Keratinocyte (primary cell): ENCODE data around the gene SERPIND1. TPM values are rescaled to one million over a fixed set of nuclear protein-coding genes. Genes with fewer than 3 reads are reported as not detected.

ENCODE experiments used
- DNase-seq: peaks from one replicate; pipeline ENCODE4 v3.0.0-alpha.2; 2011; ENCODE audit warnings: low read depth, missing footprints, low spot score
- FAIRE-seq: peaks from 2 replicates; lab custom pipeline; 2011; peaks lifted over from hg19 to GRCh38; lab: Jason Lieb, UNC
- H2AFZ ChIP-seq: 2 replicates; pipeline ENCODE4 v1.6.0; 2012; ENCODE audit warnings: low read length, control low read depth, inconsistent platforms; ENCODE audit not compliant: control insufficient read depth
- H3K27ac ChIP-seq: 2 replicates; pipeline ENCODE4 v1.5.1; 2011; ENCODE audit warnings: low read length; ENCODE audit not compliant: control insufficient read depth, insufficient read depth
- H3K27me3 ChIP-seq: 3 replicates; pipeline ENCODE4 v1.6.0; 2011; ENCODE audit warnings: low read length; ENCODE audit not compliant: control insufficient read depth, insufficient read depth; ENCODE audit errors: extremely low read depth
- H3K36me3 ChIP-seq, 2 experiments: 2 replicates in 1 of 2; 3 replicates in 1 of 2; pipeline ENCODE4 v1.5.1; 2011; ENCODE audit warnings: low read length in 2 of 2, mild to moderate bottlenecking in 1 of 2; ENCODE audit not compliant: control insufficient read depth in 2 of 2, insufficient read depth in 2 of 2; ENCODE audit errors: extremely low read depth in 1 of 2
- H3K4me1 ChIP-seq: 3 replicates; pipeline ENCODE4 v1.5.1; 2011; ENCODE audit warnings: low read length; ENCODE audit not compliant: control insufficient read depth, insufficient read depth; ENCODE audit errors: extremely low read depth
- H3K4me2 ChIP-seq: 3 replicates; pipeline ENCODE4 v1.6.0; 2011; ENCODE audit warnings: low read depth, low read length; ENCODE audit not compliant: control insufficient read depth, insufficient read depth; ENCODE audit errors: extremely low read depth
- H3K4me3 ChIP-seq, 3 experiments: fragments of 200-600 bp in 1 of 3; sonication (generic) in 1 of 3; 2 replicates in 2 of 3; 3 replicates in 1 of 3; pipeline ENCODE4 v1.5.1; 2011 to 2016; ENCODE audit warnings: low read length in 3 of 3, mild to moderate bottlenecking in 3 of 3, control low read depth in 2 of 3, inconsistent platforms in 1 of 3, low read depth in 1 of 3, mixed read lengths in 1 of 3, mixed run types in 1 of 3, moderate library complexity in 1 of 3; ENCODE audit not compliant: control insufficient read depth in 2 of 3, insufficient read depth in 2 of 3; ENCODE audit errors: extremely low read depth in 1 of 3
- H3K79me2 ChIP-seq: 2 replicates; pipeline ENCODE4 v1.6.0; 2012; ENCODE audit warnings: low read length; ENCODE audit not compliant: control insufficient read depth, insufficient read depth
- H3K9ac ChIP-seq: 3 replicates; pipeline ENCODE4 v1.6.0; 2011; ENCODE audit warnings: low read length; ENCODE audit not compliant: control insufficient read depth, insufficient read depth; ENCODE audit errors: extremely low read depth
- H3K9me1 ChIP-seq: 3 replicates; pipeline ENCODE4 v1.6.0; 2011; ENCODE audit warnings: low read length; ENCODE audit not compliant: control insufficient read depth, insufficient read depth; ENCODE audit errors: extremely low read depth
- H3K9me3 ChIP-seq: 2 replicates; pipeline ENCODE4 v1.5.1; 2012; ENCODE audit warnings: low read depth, low read length; ENCODE audit not compliant: control insufficient read depth
- H4K20me1 ChIP-seq: 3 replicates; pipeline ENCODE4 v1.6.0; 2011; ENCODE audit warnings: low read length; ENCODE audit not compliant: control insufficient read depth, insufficient read depth; ENCODE audit errors: extremely low read depth
- EZH2 ChIP-seq: IDR thresholded peaks from one replicate; pipeline ENCODE4 v1.6.1; 2012; ENCODE audit warnings: inconsistent platforms, mild to moderate bottlenecking, low read length, moderate library complexity
- dilution Hi-C: fragments of 300-500 bp; cut with MboI; formaldehyde crosslinking; loops from one replicate; pipeline ENCODE4 v1.7.0; 2020; ENCODE audit warnings: low sequenced_read_pairs; ENCODE audit not compliant: extremely low pct_ligation_motif_present
- polyA minus RNA-seq, 3 experiments: library from RNA; depleted of rRNA, polyadenylated mRNA; stranded (reverse); fragments of >200 nt; gene quantifications; 1 replicate in 1 of 3; 2 replicates in 1 of 3; 3 replicates in 1 of 3; pipeline ENCODE4 v1.2.3, GENCODE V29; 2011
- polyA plus RNA-seq, 5 experiments: library from polyadenylated mRNA; depleted of rRNA in 3 of 5; stranded (reverse) in 3 of 5; stranded (forward) in 1 of 5; unstranded in 1 of 5; fragments of >200 nt; gene quantifications; 1 replicate in 1 of 5; 2 replicates in 3 of 5; 3 replicates in 1 of 5; pipeline versions ENCODE4 v1.2.1 to v1.2.3, GENCODE V29; 2011 to 2012; ENCODE audit warnings: missing spikeins in 2 of 5, low read depth in 1 of 5, low replicate concordance in 1 of 5
- TF ChIP-seq, protein P1 (sequence below), 3 experiments: IDR thresholded peaks in 1 of 3; conservative IDR thresholded peaks in 1 of 3; optimal IDR thresholded peaks in 1 of 3; 2 replicates in 2 of 3; 3 replicates in 1 of 3; pipeline versions ENCODE3 to v1.5.1; 2011; ENCODE audit warnings: low read length in 3 of 3, mild to moderate bottlenecking in 3 of 3, moderate library complexity in 2 of 3, control low read depth in 1 of 3, inconsistent platforms in 1 of 3; ENCODE audit not compliant: insufficient read depth in 2 of 3; ENCODE audit errors: extremely low read depth in 1 of 3

SERPIND1 gene, protein sequence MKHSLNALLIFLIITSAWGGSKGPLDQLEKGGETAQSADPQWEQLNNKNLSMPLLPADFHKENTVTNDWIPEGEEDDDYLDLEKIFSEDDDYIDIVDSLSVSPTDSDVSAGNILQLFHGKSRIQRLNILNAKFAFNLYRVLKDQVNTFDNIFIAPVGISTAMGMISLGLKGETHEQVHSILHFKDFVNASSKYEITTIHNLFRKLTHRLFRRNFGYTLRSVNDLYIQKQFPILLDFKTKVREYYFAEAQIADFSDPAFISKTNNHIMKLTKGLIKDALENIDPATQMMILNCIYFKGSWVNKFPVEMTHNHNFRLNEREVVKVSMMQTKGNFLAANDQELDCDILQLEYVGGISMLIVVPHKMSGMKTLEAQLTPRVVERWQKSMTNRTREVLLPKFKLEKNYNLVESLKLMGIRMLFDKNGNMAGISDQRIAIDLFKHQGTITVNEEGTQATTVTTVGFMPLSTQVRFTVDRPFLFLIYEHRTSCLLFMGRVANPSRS
- polyA plus RNA-seq (not detected in 3 replicates), polyA minus RNA-seq (not detected in 3 replicates)
- polyA plus RNA-seq (2011; ENCODE audit: low read depth) = not detected
- not detected in 2 replicates for polyA plus RNA-seq (2011; cell fraction: cytosol; rRNA removed)
- not detected in 2 replicates for polyA plus RNA-seq (2011; cell fraction: nucleus; rRNA removed)
- 0.13 TPM in 1 of 2 replicates, not detected in the other for polyA plus RNA-seq (2012; ENCODE audit: low replicate concordance)
- polyA minus RNA-seq (2011; cell fraction: cytosol; rRNA and poly(A)+ RNA removed) = not detected
- polyA minus RNA-seq (2011; cell fraction: nucleus; rRNA and poly(A)+ RNA removed) = not detected in 2 replicates

DNA sequence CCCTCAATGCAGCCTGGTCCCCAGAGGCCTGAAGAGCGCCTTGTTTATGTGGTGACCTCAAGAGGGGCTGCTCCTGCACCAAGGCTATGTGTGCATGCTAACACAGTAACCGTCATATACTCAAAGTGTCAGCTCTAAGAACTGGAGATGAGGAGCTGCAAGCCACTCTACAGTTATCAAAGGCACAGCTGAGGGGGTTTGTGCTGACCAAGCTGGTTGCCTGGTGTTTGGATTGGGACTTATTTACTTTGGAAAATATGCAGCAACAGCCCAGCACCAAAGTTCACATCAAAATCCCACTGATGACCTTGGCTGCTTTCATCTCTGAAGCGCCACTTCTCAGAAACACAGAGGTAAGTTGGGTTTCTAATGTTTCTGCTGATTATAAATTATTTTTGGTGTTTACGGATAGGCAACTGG lies at the start of gene SERPIND1:
Gene SERPIND1 (plus strand): TSS at position 321 of the 420 bp plus-strand sequence. CDS start 5,200 bp downstream, outside the sequence.
- H3K4me1 ChIP-seq = peaks cover 12% of the 10 kb centered on the region
- no peaks in the 10 kb centered on the region for H3K9me3 ChIP-seq
- H3K27me3 ChIP-seq = no peaks in the 10 kb centered on the region
- peaks cover 0 to 5% of the 10 kb centered on the region in 2 experiments for H3K36me3 ChIP-seq
- H3K27ac ChIP-seq = no peak within 1 kb of the TSS
- H4K20me1 ChIP-seq = no peaks in the 10 kb centered on the region
- dilution Hi-C loops = no loop called here
- no peaks in the 10 kb centered on the region for H3K79me2 ChIP-seq
- no peaks in the 10 kb centered on the region for H3K9me1 ChIP-seq
- H2AFZ ChIP-seq = no peak within 1 kb of the TSS
- no peak within 1 kb of the TSS for H3K9ac ChIP-seq
- FAIRE-seq = no peak
- TF ChIP-seq, protein P1, sequence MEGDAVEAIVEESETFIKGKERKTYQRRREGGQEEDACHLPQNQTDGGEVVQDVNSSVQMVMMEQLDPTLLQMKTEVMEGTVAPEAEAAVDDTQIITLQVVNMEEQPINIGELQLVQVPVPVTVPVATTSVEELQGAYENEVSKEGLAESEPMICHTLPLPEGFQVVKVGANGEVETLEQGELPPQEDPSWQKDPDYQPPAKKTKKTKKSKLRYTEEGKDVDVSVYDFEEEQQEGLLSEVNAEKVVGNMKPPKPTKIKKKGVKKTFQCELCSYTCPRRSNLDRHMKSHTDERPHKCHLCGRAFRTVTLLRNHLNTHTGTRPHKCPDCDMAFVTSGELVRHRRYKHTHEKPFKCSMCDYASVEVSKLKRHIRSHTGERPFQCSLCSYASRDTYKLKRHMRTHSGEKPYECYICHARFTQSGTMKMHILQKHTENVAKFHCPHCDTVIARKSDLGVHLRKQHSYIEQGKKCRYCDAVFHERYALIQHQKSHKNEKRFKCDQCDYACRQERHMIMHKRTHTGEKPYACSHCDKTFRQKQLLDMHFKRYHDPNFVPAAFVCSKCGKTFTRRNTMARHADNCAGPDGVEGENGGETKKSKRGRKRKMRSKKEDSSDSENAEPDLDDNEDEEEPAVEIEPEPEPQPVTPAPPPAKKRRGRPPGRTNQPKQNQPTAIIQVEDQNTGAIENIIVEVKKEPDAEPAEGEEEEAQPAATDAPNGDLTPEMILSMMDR (optimal IDR thresholded peaks at IDR 0.05 in 1 of 3, IDR thresholded peaks at IDR 0.05 in 1 of 3, conservative IDR thresholded peaks at IDR 0.05 in 1 of 3; ENCODE audit: extremely low read depth in 1 of 3, insufficient read depth in 2 of 3, low read length in 3 of 3) = no peak
- TF ChIP-seq EZH2 = no peak
- H3K4me2 ChIP-seq = no peak within 1 kb of the TSS
- no peak for DNase-seq
- H3K4me3 ChIP-seq = no peak within 1 kb of the TSS

DNA sequence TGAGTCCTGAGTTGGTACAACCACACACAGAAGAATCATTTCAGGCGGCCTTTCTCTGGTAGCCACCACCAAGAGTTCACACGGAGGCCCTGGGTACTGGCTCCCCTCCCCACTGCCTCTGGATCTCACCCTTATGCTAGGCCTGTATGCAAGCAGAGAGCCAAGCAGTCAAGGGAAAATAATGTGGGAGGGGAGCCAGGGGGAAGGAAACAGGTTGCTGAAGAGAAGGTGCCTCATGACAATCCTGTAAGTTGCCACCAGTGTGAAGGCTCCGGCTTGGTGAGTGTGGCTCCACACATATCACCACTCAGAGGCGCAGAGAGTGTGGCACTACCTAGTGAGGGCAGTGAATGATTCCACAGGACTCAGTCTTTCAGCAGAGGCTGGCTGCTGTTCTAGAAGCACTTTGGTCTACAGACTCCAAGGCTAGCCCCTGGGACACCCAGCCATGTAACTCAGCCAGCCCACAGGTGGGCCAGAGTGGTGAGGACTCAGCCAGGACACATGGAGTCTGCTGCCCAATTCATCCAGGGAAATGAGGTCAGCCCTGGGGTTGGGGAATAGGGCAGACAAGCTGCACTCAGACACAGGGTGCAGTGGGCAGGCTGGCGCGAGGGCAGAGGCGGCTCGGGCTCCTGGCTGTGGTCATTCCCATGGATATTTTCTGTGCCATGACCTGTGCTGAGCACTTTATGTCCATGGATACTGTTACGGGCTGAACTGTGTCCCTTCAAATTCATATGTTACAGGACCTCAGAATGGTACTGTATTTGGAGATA lies 49.0 kb upstream of the SERPIND1 start:
- FAIRE-seq (no peak), DNase-seq (no peak)
- no peaks in the 10 kb centered on the region for H3K4me1 ChIP-seq
- no peak overlapping the region for H3K27ac ChIP-seq
- H3K9me1 ChIP-seq = no peaks in the 10 kb centered on the region
- H3K36me3 ChIP-seq = peaks cover 14 to 16% of the 10 kb centered on the region in 2 experiments
- no peaks in the 10 kb centered on the region for H3K9me3 ChIP-seq
- H2AFZ ChIP-seq = no peak overlapping the region
- H3K9ac ChIP-seq = no peak overlapping the region
- H3K4me2 ChIP-seq = no peak overlapping the region
- TF ChIP-seq, protein P1 (optimal IDR thresholded peaks at IDR 0.05 in 1 of 3, IDR thresholded peaks at IDR 0.05 in 1 of 3, conservative IDR thresholded peaks at IDR 0.05 in 1 of 3; ENCODE audit: extremely low read depth in 1 of 3, insufficient read depth in 2 of 3, low read length in 3 of 3) = no peak
- TF ChIP-seq EZH2 = no peak
- H3K79me2 ChIP-seq = no peaks in the 10 kb centered on the region
- H3K27me3 ChIP-seq = no peaks in the 10 kb centered on the region
- no peak overlapping the region for H3K4me3 ChIP-seq
- H4K20me1 ChIP-seq = no peaks in the 10 kb centered on the region
- dilution Hi-C loops = no loop called here
